Activated T-cell treated with anti-CD3 and anti-CD28 coated beads, Interleukin-2, amount 50 U/mL, for 72 hours (primary cell): ENCODE data around the gene SPCS3. TPM values are rescaled to one million over a fixed set of nuclear protein-coding genes. Genes with fewer than 3 reads are reported as not detected.
A peak's percentile ranks its signal among the peaks of the same experiment; 100 is the strongest.

ENCODE experiments used
- ATAC-seq, 2 donors: fragments of 150-1000 bp; cut with Tn5 transposase; replicated peaks in 1 of 2; 2 replicates each; pipeline ENCODE4 v1.10.0; 2021; ENCODE audit warnings: moderate library complexity in 2 of 2, mild to moderate bottlenecking in 1 of 2
- DNase-seq, 2 donors: peaks; one replicate each; pipeline ENCODE4 v3.0.0; 2021 to 2022; ENCODE audit warnings: mixed read lengths in 1 of 2
- H3K27ac Mint-ChIP-seq: one replicate; pipeline ENCODE4 v1.8.0; 2022; ENCODE audit warnings: mild to moderate bottlenecking, moderate library complexity, mixed read lengths
- H3K27me3 Mint-ChIP-seq: one replicate; pipeline ENCODE4 v1.8.0; 2022; ENCODE audit warnings: low read depth, mixed read lengths
- H3K36me3 Mint-ChIP-seq, 2 donors: one replicate each; pipeline ENCODE4 v1.8.0; 2022; ENCODE audit warnings: mixed read lengths in 2 of 2, mild to moderate bottlenecking in 1 of 2; ENCODE audit not compliant: insufficient read depth in 2 of 2
- H3K4me1 Mint-ChIP-seq: one replicate; pipeline ENCODE4 v1.8.0; 2022; ENCODE audit warnings: low read depth, mixed read lengths
- H3K4me3 Mint-ChIP-seq, 2 donors: one replicate each; pipeline ENCODE4 v1.8.0; 2022; ENCODE audit warnings: mild to moderate bottlenecking in 2 of 2, mixed read lengths in 2 of 2, moderate library complexity in 2 of 2
- H3K9me3 Mint-ChIP-seq, 2 donors: one replicate each; pipeline ENCODE4 v1.8.0; 2022; ENCODE audit warnings: mixed read lengths in 2 of 2
- total RNA-seq, 2 donors: library from RNA; stranded (reverse); gene quantifications; one replicate each; pipeline ENCODE4 v1.2.3, GENCODE V29; 2022

SPCS3 gene
- total RNA-seq, 2 donors from 2014 or later, result 115 to 145 TPM

- H3K4me3 Mint-ChIP-seq, result no peak overlapping the region
- ATAC-seq, result no peak
- H3K9me3 Mint-ChIP-seq, result no peaks in the 10 kb centered on the region
- H3K4me1 Mint-ChIP-seq, result no peaks in the 10 kb centered on the region
- peaks cover 4% of the 10 kb centered on the region for H3K27me3 Mint-ChIP-seq
- H3K36me3 Mint-ChIP-seq, result no peaks in the 10 kb centered on the region
- H3K27ac Mint-ChIP-seq, result no peak overlapping the region
- DNase-seq, result no peak
These were observed 56.4 kb downstream of the SPCS3 start for GRCh38 chr4:176376032-176376614.

GRCh38 chr4:176377780-176378179, 58.0 kb downstream of the SPCS3 start:
- DNase-seq (no peak), ATAC-seq (peak in 1 of 2 donors; percentile 35)
- no peaks in the 10 kb centered on the region for H3K9me3 Mint-ChIP-seq
- no peak overlapping the region for H3K27ac Mint-ChIP-seq
- H3K36me3 Mint-ChIP-seq, result no peaks in the 10 kb centered on the region
- peaks cover 4% of the 10 kb centered on the region for H3K27me3 Mint-ChIP-seq
- H3K4me1 Mint-ChIP-seq, result no peaks in the 10 kb centered on the region
- no peak overlapping the region for H3K4me3 Mint-ChIP-seq

GRCh38 chr4:176380352-176381157, 60.8 kb downstream of the SPCS3 start:
- Mint-ChIP-seq H3K4me3 (no peak overlapping the region), H3K9me3 (no peaks in the 10 kb centered on the region), H3K36me3 (no peaks in the 10 kb centered on the region), H3K27me3 (peaks cover 14% of the 10 kb centered on the region), H3K4me1 (no peaks in the 10 kb centered on the region), H3K27ac (no peak overlapping the region)
- no peak for ATAC-seq
- no peak for DNase-seq

Other genes starting within 250 kb of the SPCS3 start
- not detected for gene SPATA4, start 124.4 kb upstream of the SPCS3 start, total RNA-seq
- not detected for gene ASB5, start 50.7 kb upstream of the SPCS3 start, total RNA-seq